K562 treated with DMSO at 1 percent for 48 hours (cell line): Measurements from ENCODE around the gene SERTAD4. TPM values are rescaled to one million over a fixed set of nuclear protein-coding genes. Genes with fewer than 3 reads are reported as not detected.

Source experiments
- total RNA-seq: library from RNA; unstranded; fragments of 300-600 nt; gene quantifications from 2 replicates; pipeline ENCODE4 v1.2.3, GENCODE V29; 2022; ENCODE audit warnings: low replicate concordance; ENCODE audit errors: extremely low read depth

The SERTAD4 gene
- total RNA-seq = not detected in 2 replicates

DNA sequence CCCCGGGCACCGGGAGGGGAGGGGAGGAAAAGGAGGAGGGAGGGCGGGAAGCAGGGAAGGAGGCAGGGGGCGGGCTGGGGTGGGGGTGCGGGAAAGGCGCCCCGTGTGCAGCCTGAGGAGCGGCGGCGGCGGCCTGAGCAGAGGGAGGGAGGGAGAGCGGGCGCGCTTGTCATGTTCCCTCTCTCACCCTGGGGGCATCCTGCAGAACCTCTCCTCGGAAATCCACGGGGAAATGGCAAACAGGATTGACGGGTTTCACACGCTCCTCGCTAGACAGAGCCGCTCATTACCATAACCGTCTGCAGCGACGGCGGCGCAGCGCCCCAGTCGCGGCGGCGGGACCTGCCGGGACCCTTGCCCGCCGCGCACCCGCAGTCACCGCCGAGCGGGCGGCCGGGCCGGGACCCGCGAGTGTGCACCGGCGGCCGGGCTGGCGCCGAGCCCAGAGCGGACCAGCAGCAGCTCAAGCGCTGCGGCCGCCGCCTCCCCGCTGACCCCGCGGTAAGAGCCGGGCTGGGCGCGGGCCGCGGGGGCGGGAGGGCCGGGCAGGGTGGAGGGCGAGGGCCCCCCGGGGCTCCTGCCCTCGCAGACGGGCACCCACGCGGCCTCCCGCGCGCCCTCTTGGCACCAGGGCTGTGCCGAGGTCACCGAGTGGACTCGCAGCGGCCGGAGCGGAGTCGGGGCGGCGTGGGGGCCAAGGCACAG is at the start of gene SERTAD4:
TSS of gene SERTAD4 (plus strand) at position 286 of the 705 bp plus-strand sequence. CDS start 5,165 bp downstream, outside the sequence.

Other genes starting within 250 kb of the SERTAD4 start
- not detected in 2 replicates for gene HHAT, start 96.1 kb downstream of the SERTAD4 start, total RNA-seq